Tibial nerve (tissue), 3 donors: Measurements from ENCODE around the gene ZFPL1.

Experiments
- POLR2A ChIP-seq, 2 donors: fragments of 450-650 bp; IDR thresholded peaks; one replicate each; pipeline ENCODE4 v1.6.1; 2017; ENCODE audit warnings: antibody characterized with exemption in 2 of 2, mild to moderate bottlenecking in 2 of 2, moderate library complexity in 2 of 2
- TF ChIP-seq, protein P1 (sequence below), 5 experiments: fragments of 200-600 bp in 3 of 5; fragments of 450-650 bp in 2 of 5; sonication (generic) in 3 of 5; IDR thresholded peaks; one replicate each; pipeline ENCODE4 v1.5.1; 2016 to 2019; ENCODE audit warnings: antibody characterized with exemption in 5 of 5, mild to moderate bottlenecking in 3 of 5, moderate library complexity in 2 of 5

GRCh38 chr11:65051398-65051858 is 32.6 kb upstream of the ZFPL1 start:
- TF ChIP-seq, protein P1, sequence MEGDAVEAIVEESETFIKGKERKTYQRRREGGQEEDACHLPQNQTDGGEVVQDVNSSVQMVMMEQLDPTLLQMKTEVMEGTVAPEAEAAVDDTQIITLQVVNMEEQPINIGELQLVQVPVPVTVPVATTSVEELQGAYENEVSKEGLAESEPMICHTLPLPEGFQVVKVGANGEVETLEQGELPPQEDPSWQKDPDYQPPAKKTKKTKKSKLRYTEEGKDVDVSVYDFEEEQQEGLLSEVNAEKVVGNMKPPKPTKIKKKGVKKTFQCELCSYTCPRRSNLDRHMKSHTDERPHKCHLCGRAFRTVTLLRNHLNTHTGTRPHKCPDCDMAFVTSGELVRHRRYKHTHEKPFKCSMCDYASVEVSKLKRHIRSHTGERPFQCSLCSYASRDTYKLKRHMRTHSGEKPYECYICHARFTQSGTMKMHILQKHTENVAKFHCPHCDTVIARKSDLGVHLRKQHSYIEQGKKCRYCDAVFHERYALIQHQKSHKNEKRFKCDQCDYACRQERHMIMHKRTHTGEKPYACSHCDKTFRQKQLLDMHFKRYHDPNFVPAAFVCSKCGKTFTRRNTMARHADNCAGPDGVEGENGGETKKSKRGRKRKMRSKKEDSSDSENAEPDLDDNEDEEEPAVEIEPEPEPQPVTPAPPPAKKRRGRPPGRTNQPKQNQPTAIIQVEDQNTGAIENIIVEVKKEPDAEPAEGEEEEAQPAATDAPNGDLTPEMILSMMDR (IDR thresholded peaks at IDR 0.05): no peak
- TF ChIP-seq POLR2A (IDR thresholded peaks at IDR 0.05): no peak
